OCI-LY7 (cell line): Measurements from ENCODE around the gene CTDSPL2. TPM values are rescaled to one million over a fixed set of nuclear protein-coding genes. Genes with fewer than 3 reads are reported as not detected.

Experiments used
- BruUV-seq: library from RNA; stranded (reverse); fragments of 400-500 nt; replicated peaks from 2 replicates; lab custom pipeline; 2021; lab: Mats Ljungman, UMichigan
- CTCF ChIA-PET: fragments of 300-600 bp; sonication (Branson Sonifier 250); formaldehyde crosslinking; loops from one replicate; lab custom pipeline; 2022; ENCODE audit warnings: antibody characterized with exemption; ENCODE audit not compliant: unreplicated experiment; lab: Charles Lee
- POLR2A ChIA-PET: fragments of 300-600 bp; sonication (Branson Sonifier 250); formaldehyde crosslinking; loops from one replicate; lab custom pipeline; 2022; ENCODE audit warnings: antibody characterized with exemption; lab: Charles Lee
- DNase-seq: peaks from one replicate; pipeline ENCODE4 v3.0.0-alpha.2; 2015; ENCODE audit warnings: low spot score
- H2AFZ ChIP-seq: fragments of 200-600 bp; sonication (generic), shearing (Covaris generic); 2 replicates; pipeline ENCODE4 v1.6.1; 2014; ENCODE audit warnings: mild to moderate bottlenecking, antibody characterized with exemption, low read length, moderate library complexity
- H3K27ac ChIP-seq: fragments of 200-600 bp; sonication (generic); 2 replicates; pipeline ENCODE4 v1.5.1; 2014; ENCODE audit warnings: mixed run types, low read depth, mild to moderate bottlenecking, moderate library complexity, low read length, inconsistent platforms; ENCODE audit not compliant: poor library complexity, severe bottlenecking
- H3K36me3 ChIP-seq: fragments of 200-600 bp; sonication (generic); 2 replicates; pipeline ENCODE4 v1.6.1; 2014; ENCODE audit warnings: mild to moderate bottlenecking, antibody characterized with exemption, low read length, moderate library complexity, mixed read lengths; ENCODE audit not compliant: insufficient read depth
- H3K4me1 ChIP-seq: fragments of 200-600 bp; sonication (generic); 2 replicates; pipeline ENCODE4 v1.5.1; 2014; ENCODE audit warnings: mild to moderate bottlenecking, low read length; ENCODE audit not compliant: insufficient read depth, poor library complexity, severe bottlenecking
- H3K4me2 ChIP-seq: fragments of 200-600 bp; sonication (generic); 2 replicates; pipeline ENCODE4 v1.6.1; 2014; ENCODE audit warnings: mild to moderate bottlenecking, low read length
- H3K4me3 ChIP-seq: fragments of 200-600 bp; sonication (generic); 2 replicates; pipeline ENCODE4 v1.5.1; 2014; ENCODE audit warnings: mild to moderate bottlenecking, low read depth, low read length; ENCODE audit not compliant: poor library complexity, severe bottlenecking
- H3K79me2 ChIP-seq: fragments of 200-600 bp; sonication (generic); 2 replicates; pipeline ENCODE4 v1.6.1; 2016; ENCODE audit warnings: low read depth, mild to moderate bottlenecking, low read length, moderate library complexity, mixed read lengths; ENCODE audit not compliant: insufficient read depth
- H3K9me2 ChIP-seq: fragments of 200-600 bp; sonication (generic); 2 replicates; pipeline ENCODE4 v1.6.1; 2016; ENCODE audit warnings: mild to moderate bottlenecking, low read length, mixed read lengths; ENCODE audit not compliant: insufficient read depth
- H3K9me3 ChIP-seq: fragments of 200-600 bp; sonication (generic); 2 replicates; pipeline ENCODE4 v1.6.1; 2014; ENCODE audit warnings: mild to moderate bottlenecking, mixed run types, low read length, mixed read lengths
- H4K20me1 ChIP-seq: fragments of 200-600 bp; sonication (generic); 2 replicates; pipeline ENCODE4 v1.6.1; 2014; ENCODE audit warnings: mild to moderate bottlenecking, antibody characterized with exemption, low read length, moderate library complexity, mixed read lengths; ENCODE audit not compliant: insufficient read depth
- CTCF ChIP-seq: fragments of 200-600 bp; sonication (generic); conservative IDR thresholded peaks from 2 replicates; pipeline ENCODE4 v1.5.1; 2014; ENCODE audit warnings: mild to moderate bottlenecking, antibody characterized with exemption, low read length, moderate library complexity, mixed read lengths
- EZH2phosphoT487 ChIP-seq: fragments of 200-600 bp; sonication (generic); IDR thresholded peaks from 2 replicates; pipeline ENCODE4 v1.6.1; 2018; ENCODE audit warnings: low read depth, borderline replicate concordance, mild to moderate bottlenecking, mixed run types, antibody characterized with exemption, low read length, moderate library complexity, mixed read lengths
- intact Hi-C: fragments of 100-400 bp; cut with micrococcal nuclease; formaldehyde crosslinking; loops from one replicate; pipeline ENCODE4 v1.10.0; 2022; ENCODE audit not compliant: unreplicated experiment
- total RNA-seq, 2 experiments: library from RNA; depleted of rRNA in 1 of 2; stranded (reverse); fragments of >200 nt in 1 of 2; shearing (Covaris generic) in 1 of 2; gene quantifications; 2 replicates each; pipeline ENCODE4 v1.2.3, GENCODE V29; 2014 to 2022

CTDSPL2 gene
- total RNA-seq, 2 experiments from 2014 or later = 88.0 to 138 TPM

GRCh38 chr15:44458429-44458828 is 31.0 kb downstream of the CTDSPL2 start:
- Histone ChIP-seq H3K4me2 (no peak overlapping the region), H3K4me3 (no peak overlapping the region), H3K9me2 (no peaks in the 10 kb centered on the region), H3K9me3 (no peaks in the 10 kb centered on the region), H2AFZ (no peak overlapping the region), H3K79me2 (peaks cover 56% of the 10 kb centered on the region), H4K20me1 (peaks cover 18% of the 10 kb centered on the region), H3K27ac (no peak overlapping the region), H3K4me1 (no peaks in the 10 kb centered on the region), H3K36me3 (peaks cover 47% of the 10 kb centered on the region)
- no peak for DNase-seq
- TF ChIP-seq EZH2phosphoT487 = no peak
- TF ChIP-seq CTCF = no peak
- no TSS peak for BruUV-seq
- intact Hi-C loops = no loop called here
- CTCF ChIA-PET = no interaction called here
- POLR2A ChIA-PET = interaction anchor here (0.6 to 1.7 kb wide), 3 partner anchors 10 to 75 kb away, joined by 3 to 7 read pairs (median 4); no protein-coding TSS in a partner anchor

- no peak overlapping the region for H3K27ac ChIP-seq
- TSS peak; percentile 19 for BruUV-seq
Observed at GRCh38 chr15:44468709-44469385, 41.4 kb downstream of the CTDSPL2 start.

More at GRCh38 chr15:44468709-44469385, 41.4 kb downstream of the CTDSPL2 start:
- H3K4me3 ChIP-seq = no peak overlapping the region
- H3K36me3 ChIP-seq = peaks cover 88% of the 10 kb centered on the region
- TF ChIP-seq EZH2phosphoT487 (no peak), CTCF (no peak)
- no peak for DNase-seq
- H3K4me1 ChIP-seq = no peaks in the 10 kb centered on the region
- no peak overlapping the region for H3K4me2 ChIP-seq
- ChIA-PET POLR2A (interaction anchor here (0.6 to 1.5 kb wide), 3 partner anchors 11 to 89 kb away, joined by 4 read pairs; no protein-coding TSS in a partner anchor), CTCF (no interaction called here)
- H3K79me2 ChIP-seq = peaks cover 74% of the 10 kb centered on the region
- no peaks in the 10 kb centered on the region for H3K9me2 ChIP-seq
- no peak overlapping the region for H2AFZ ChIP-seq
- intact Hi-C loops = no loop called here
- H4K20me1 ChIP-seq = no peaks in the 10 kb centered on the region
- peaks cover 5% of the 10 kb centered on the region; the same call in 1 of the 2 replicates for H3K9me3 ChIP-seq
